Superior temporal gyrus (tissue), 1 donor: ENCODE data around the gene ANGPTL3.
"Not testable (repeated sequence)": the region's sequence is repeated elsewhere in the genome, so short reads cannot be mapped to it uniquely, and the experiment has no call there.

Source experiments
- DNase-seq: peaks from one replicate; pipeline ENCODE4 v3.0.0-alpha.2; 2016; ENCODE audit errors: extremely low spot score

ANGPTL3 gene

GRCh38 chr1:62597281-62597680, at the start of gene ANGPTL3:
ANGPTL3 (plus strand) TSS chr1:62597520; CDS start chr1:62597567, 47 bp downstream.
- no peak for DNase-seq

GRCh38 chr1:62561306-62561705, 36.0 kb upstream of the ANGPTL3 start:
- no peak for DNase-seq

GRCh38 chr1:62567182-62567581, 30.1 kb upstream of the ANGPTL3 start:
- not testable (repeated sequence) for DNase-seq

- DNase-seq: not testable (repeated sequence)
Measured at GRCh38 chr1:62567926-62568325, 29.4 kb upstream of the ANGPTL3 start.

GRCh38 chr1:62571517-62571916, 25.8 kb upstream of the ANGPTL3 start:
- not testable (repeated sequence) for DNase-seq

GRCh38 chr1:62572476-62572875, 24.8 kb upstream of the ANGPTL3 start:
- DNase-seq: no peak

GRCh38 chr1:62573675-62574074, 23.6 kb upstream of the ANGPTL3 start:
- no peak for DNase-seq

GRCh38 chr1:62585469-62586155, 11.7 kb upstream of the ANGPTL3 start:
- DNase-seq: no peak

- no peak for DNase-seq
Measured at GRCh38 chr1:62588000-62588399, 9.3 kb upstream of the ANGPTL3 start.

GRCh38 chr1:62589321-62589720, 8.0 kb upstream of the ANGPTL3 start:
- DNase-seq: no peak

GRCh38 chr1:62590255-62590969, 6.9 kb upstream of the ANGPTL3 start:
- DNase-seq: no peak

- no peak for DNase-seq
Measured at GRCh38 chr1:62590970-62591368, 6.4 kb upstream of the ANGPTL3 start.

GRCh38 chr1:62593825-62594394, 3.4 kb upstream of the ANGPTL3 start:
- DNase-seq: no peak

- no peak for DNase-seq
Measured at GRCh38 chr1:62595647-62596046, 1.7 kb upstream of the ANGPTL3 start.

GRCh38 chr1:62599044-62599443, 1.7 kb downstream of the ANGPTL3 start:
- no peak for DNase-seq

- no peak for DNase-seq
Measured at GRCh38 chr1:62601457-62601856, 4.1 kb downstream of the ANGPTL3 start.

- no peak for DNase-seq
Measured at GRCh38 chr1:62608905-62609304, 11.6 kb downstream of the ANGPTL3 start.

- DNase-seq: not testable (repeated sequence)
Measured at GRCh38 chr1:62610588-62610987, 13.3 kb downstream of the ANGPTL3 start.

GRCh38 chr1:62612770-62613169, 15.4 kb downstream of the ANGPTL3 start:
- no peak for DNase-seq

GRCh38 chr1:62613325-62613727, 16.0 kb downstream of the ANGPTL3 start:
- DNase-seq: no peak

- no peak for DNase-seq
Measured at GRCh38 chr1:62613890-62614289, 16.6 kb downstream of the ANGPTL3 start.

- no peak for DNase-seq
Measured at GRCh38 chr1:62621907-62622306, 24.6 kb downstream of the ANGPTL3 start.

- DNase-seq: no peak
Measured at GRCh38 chr1:62625415-62625814, 28.1 kb downstream of the ANGPTL3 start.
